ENCODE data around the gene HGD.

DNA sequence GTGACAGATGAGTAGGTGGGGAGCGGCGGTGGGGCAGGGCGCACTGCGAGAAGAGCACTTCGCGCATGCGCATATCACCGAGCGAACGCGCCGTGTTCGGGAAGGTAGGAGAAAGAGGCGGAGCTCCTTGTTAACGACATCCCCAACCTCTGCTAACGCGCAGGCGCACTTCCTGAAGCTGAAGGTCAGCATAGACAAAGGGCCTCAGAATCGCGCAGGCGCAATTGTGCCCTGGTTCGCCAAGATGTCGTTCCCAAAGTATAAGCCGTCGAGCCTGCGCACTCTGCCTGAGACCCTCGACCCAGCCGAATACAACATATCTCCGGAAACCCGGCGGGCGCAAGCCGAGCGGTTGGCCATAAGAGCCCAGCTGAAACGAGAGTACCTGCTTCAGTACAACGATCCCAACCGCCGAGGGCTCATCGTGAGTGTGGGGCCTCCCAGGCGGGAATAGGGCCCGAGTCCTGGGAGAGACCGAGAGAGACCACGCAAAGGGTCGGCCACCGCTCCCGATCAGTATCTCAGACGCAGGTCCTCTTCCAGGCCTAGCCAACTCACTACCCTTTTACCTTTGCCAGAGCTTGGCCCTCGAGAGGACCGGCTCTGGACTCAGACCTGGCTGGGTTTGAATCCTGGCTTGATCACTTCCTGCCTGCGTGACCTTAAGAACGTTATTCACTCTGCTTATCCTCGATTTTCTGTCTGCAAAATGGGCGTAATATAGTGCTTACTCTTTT, 85.8 kb downstream of the HGD start, which contains the start of gene NDUFB4:
- TF ChIP-seq CTCF (IDR thresholded peaks at IDR 0.05): no peak
- no peak for TF ChIP-seq EZH2 (IDR thresholded peaks at IDR 0.05; ENCODE audit: borderline replicate concordance, insufficient read depth, low read depth, low read length, poor library complexity, severe bottlenecking)

All from B cell (primary cell).